ENCODE data around the gene ZMIZ1.

Gene ZMIZ1

GRCh38 chr10:79082631-79083596, 14.1 kb downstream of the ZMIZ1 start:
- no peak for DNase-seq

GRCh38 chr10:79084012-79084971, 15.5 kb downstream of the ZMIZ1 start:
- peak in 1 of 2 experiments; percentile 63 for DNase-seq

GRCh38 chr10:79084972-79085597, 16.3 kb downstream of the ZMIZ1 start:
- DNase-seq = no peak

- DNase-seq = no peak
These were observed 18.1 kb downstream of the ZMIZ1 start for GRCh38 chr10:79086822-79087221.

GRCh38 chr10:79087721-79088120, 19.0 kb downstream of the ZMIZ1 start:
- DNase-seq = no peak

- DNase-seq = no peak
These were observed 19.4 kb downstream of the ZMIZ1 start for GRCh38 chr10:79088176-79088575.

- no peak for DNase-seq
These were observed 20.0 kb downstream of the ZMIZ1 start for GRCh38 chr10:79088613-79089355.

GRCh38 chr10:79089632-79090031, 20.9 kb downstream of the ZMIZ1 start:
- DNase-seq = no peak

GRCh38 chr10:79090134-79090803, 21.5 kb downstream of the ZMIZ1 start:
- no peak for DNase-seq

GRCh38 chr10:79092292-79092896, 23.6 kb downstream of the ZMIZ1 start:
- no peak for DNase-seq

GRCh38 chr10:79093658-79094411, 25.1 kb downstream of the ZMIZ1 start:
- DNase-seq = no peak

GRCh38 chr10:79094412-79095175, 25.8 kb downstream of the ZMIZ1 start:
- DNase-seq = no peak

- DNase-seq = no peak
These were observed 26.6 kb downstream of the ZMIZ1 start for GRCh38 chr10:79095316-79095715.

GRCh38 chr10:79096514-79096913, 27.7 kb downstream of the ZMIZ1 start:
- DNase-seq = no peak

GRCh38 chr10:79097021-79097872, 28.5 kb downstream of the ZMIZ1 start:
- no peak for DNase-seq

- no peak for DNase-seq
These were observed 29.3 kb downstream of the ZMIZ1 start for GRCh38 chr10:79098061-79098460.

- no peak for DNase-seq
These were observed 29.8 kb downstream of the ZMIZ1 start for GRCh38 chr10:79098596-79099015.

- DNase-seq = no peak
These were observed 31.2 kb downstream of the ZMIZ1 start for GRCh38 chr10:79099898-79100448.

Measured in SW 1271 (cell line).